Lower leg skin (tissue), 3 donors: ENCODE results near the gene DVL1.

ENCODE experiments used
- POLR2A ChIP-seq, 2 donors: fragments of 450-650 bp; IDR thresholded peaks; one replicate each; pipeline ENCODE4 v1.6.1; 2016 to 2017; ENCODE audit warnings: antibody characterized with exemption in 2 of 2, mild to moderate bottlenecking in 1 of 2, moderate library complexity in 1 of 2
- TF ChIP-seq, protein P1 (sequence below), 3 donors: fragments of 450-650 bp; IDR thresholded peaks; one replicate each; pipeline ENCODE4 v1.5.1; 2016; ENCODE audit warnings: antibody characterized with exemption in 3 of 3, mild to moderate bottlenecking in 3 of 3, moderate library complexity in 2 of 3

GRCh38 chr1:1294250-1294890 lies 54.8 kb downstream of the DVL1 start:
- TF ChIP-seq POLR2A (IDR thresholded peaks at IDR 0.05): no peak
- TF ChIP-seq, protein P1, sequence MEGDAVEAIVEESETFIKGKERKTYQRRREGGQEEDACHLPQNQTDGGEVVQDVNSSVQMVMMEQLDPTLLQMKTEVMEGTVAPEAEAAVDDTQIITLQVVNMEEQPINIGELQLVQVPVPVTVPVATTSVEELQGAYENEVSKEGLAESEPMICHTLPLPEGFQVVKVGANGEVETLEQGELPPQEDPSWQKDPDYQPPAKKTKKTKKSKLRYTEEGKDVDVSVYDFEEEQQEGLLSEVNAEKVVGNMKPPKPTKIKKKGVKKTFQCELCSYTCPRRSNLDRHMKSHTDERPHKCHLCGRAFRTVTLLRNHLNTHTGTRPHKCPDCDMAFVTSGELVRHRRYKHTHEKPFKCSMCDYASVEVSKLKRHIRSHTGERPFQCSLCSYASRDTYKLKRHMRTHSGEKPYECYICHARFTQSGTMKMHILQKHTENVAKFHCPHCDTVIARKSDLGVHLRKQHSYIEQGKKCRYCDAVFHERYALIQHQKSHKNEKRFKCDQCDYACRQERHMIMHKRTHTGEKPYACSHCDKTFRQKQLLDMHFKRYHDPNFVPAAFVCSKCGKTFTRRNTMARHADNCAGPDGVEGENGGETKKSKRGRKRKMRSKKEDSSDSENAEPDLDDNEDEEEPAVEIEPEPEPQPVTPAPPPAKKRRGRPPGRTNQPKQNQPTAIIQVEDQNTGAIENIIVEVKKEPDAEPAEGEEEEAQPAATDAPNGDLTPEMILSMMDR (IDR thresholded peaks at IDR 0.05): no peak
